Measurements from ENCODE around the gene CENPL. TPM values are rescaled to one million over a fixed set of nuclear protein-coding genes. Genes with fewer than 3 reads are reported as not detected.

The CENPL gene
- total and polyA plus RNA-seq, 10 of the 15 experiments (the other 5 are each of a cell fraction or from before 2014, with no cell fraction given) = 14.9 to 32.1 (median 24.5) TPM

DNA sequence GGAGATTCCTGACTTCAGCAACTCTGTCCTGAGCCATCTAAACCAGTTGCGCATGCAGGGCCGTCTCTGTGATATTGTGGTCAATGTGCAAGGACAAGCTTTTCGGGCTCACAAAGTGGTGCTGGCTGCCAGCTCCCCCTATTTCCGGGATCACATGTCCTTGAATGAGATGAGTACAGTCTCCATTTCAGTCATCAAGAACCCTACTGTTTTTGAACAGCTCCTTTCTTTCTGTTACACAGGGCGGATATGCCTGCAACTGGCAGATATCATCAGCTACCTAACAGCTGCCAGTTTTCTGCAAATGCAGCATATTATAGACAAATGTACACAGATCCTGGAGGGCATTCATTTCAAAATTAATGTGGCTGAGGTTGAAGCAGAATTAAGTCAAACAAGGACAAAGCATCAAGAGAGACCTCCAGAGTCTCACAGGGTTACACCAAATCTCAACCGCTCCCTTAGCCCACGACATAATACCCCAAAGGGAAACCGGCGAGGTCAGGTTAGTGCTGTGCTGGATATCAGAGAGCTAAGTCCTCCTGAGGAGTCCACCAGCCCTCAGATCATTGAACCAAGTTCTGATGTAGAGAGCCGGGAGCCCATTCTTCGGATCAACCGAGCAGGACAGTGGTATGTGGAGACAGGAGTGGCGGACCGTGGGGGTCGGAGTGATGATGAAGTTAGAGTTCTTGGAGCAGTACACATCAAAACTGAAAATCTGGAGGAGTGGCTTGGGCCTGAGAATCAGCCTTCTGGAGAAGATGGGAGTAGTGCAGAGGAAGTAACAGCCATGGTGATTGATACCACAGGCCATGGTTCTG, 45.8 kb upstream of the CENPL start:
- Histone ChIP-seq H3K79me2 (ENCODE audit: control insufficient read depth, insufficient read depth, low read length) (peaks cover 29% of the 10 kb centered on the region), H2AFZ (ENCODE audit: control insufficient read depth, low read depth, low read length) (peak overlapping the region; percentile 77), H3K36me3 (ENCODE audit: control insufficient read depth in 2 of 2, insufficient read depth in 2 of 2, low read length in 1 of 2) (peaks cover 4 to 14% of the 10 kb centered on the region in 2 experiments; a peak in 3 of 4 replicates), H3K27me3 (replicated peaks in 1 of 2; ENCODE audit: control insufficient read depth in 2 of 2, insufficient read depth in 2 of 2, low read length in 1 of 2) (no peaks in the 10 kb centered on the region), H3K4me2 (ENCODE audit: control insufficient read depth, insufficient read depth) (peak overlapping the region; percentile 95), H3K9me3 (replicated peaks; ENCODE audit: control insufficient read depth, insufficient read depth, low read length) (no peaks in the 10 kb centered on the region), H3K4me1 (ENCODE audit: control insufficient read depth, insufficient read depth, low read length) (peaks cover 15% of the 10 kb centered on the region), H3K27ac (ENCODE audit: control insufficient read depth, insufficient read depth) (peak overlapping the region; percentile 89), H3K4me3 (peak overlapping the region; percentile 91; the same call in 1 of the 2 replicates), H4K20me1 (ENCODE audit: control insufficient read depth, insufficient read depth) (no peaks in the 10 kb centered on the region), H3K9ac (ENCODE audit: control insufficient read depth, insufficient read depth, low read length) (peak overlapping the region; percentile 43; the same call in 1 of the 2 replicates)
- peak; percentile 12 for ATAC-seq
- in situ Hi-C loops (cut with MboI) (no loop called here), intact Hi-C loops (cut with micrococcal nuclease; ENCODE audit: unreplicated experiment) (no loop called here)
- peak; percentile 44 for FAIRE-seq
- ChIA-PET CTCF (interaction anchor here (1.1 to 2.0 kb wide), 4 partner anchors 10 to 441 kb away, joined by 3 to 6 read pairs (median 4); partner anchors contain the start of genes CENPL and DARS2), SMC1A (ENCODE audit: uncharacterized antibody, unreplicated experiment) (interaction anchor here (1.0 to 3.1 kb wide), 4 partner anchors 19 to 440 kb away, joined by 3 to 11 read pairs (median 6); partner anchors contain the start of genes CENPL and DARS2), RAD21 (ENCODE audit: unreplicated experiment) (interaction anchor here (1.1 to 2.7 kb wide), 4 partner anchors 10 to 460 kb away, joined by 3 to 9 read pairs (median 6); partner anchors contain the start of gene KLHL20), POLR2A (interaction anchor here (1.0 to 3.3 kb wide), 2 partner anchors 27 to 46 kb away, joined by 3 to 17 read pairs; partner anchors contain the start of genes CENPL and DARS2)
- peak; percentile 53 for DNase-seq (ENCODE audit: low read depth, low spot score)
- WGBS (ENCODE audit: insufficient coverage, insufficient replicate concordance, low lambda C conversion rate, missing lambda C conversion rate) = 32% methylated on average over 15 of the region's 15 CpGs
- TSS peak; percentile 56 for BruUV-seq (replicated peaks)
- TF ChIP-seq, protein P1, sequence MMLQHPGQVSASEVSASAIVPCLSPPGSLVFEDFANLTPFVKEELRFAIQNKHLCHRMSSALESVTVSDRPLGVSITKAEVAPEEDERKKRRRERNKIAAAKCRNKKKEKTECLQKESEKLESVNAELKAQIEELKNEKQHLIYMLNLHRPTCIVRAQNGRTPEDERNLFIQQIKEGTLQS (IDR thresholded peaks at IDR 0.05; ENCODE audit: borderline replicate concordance, extremely low read depth, low read depth, low read length) = peak; percentile 1; the same call in 1 of the 2 replicates
- TF ChIP-seq, protein P2, sequence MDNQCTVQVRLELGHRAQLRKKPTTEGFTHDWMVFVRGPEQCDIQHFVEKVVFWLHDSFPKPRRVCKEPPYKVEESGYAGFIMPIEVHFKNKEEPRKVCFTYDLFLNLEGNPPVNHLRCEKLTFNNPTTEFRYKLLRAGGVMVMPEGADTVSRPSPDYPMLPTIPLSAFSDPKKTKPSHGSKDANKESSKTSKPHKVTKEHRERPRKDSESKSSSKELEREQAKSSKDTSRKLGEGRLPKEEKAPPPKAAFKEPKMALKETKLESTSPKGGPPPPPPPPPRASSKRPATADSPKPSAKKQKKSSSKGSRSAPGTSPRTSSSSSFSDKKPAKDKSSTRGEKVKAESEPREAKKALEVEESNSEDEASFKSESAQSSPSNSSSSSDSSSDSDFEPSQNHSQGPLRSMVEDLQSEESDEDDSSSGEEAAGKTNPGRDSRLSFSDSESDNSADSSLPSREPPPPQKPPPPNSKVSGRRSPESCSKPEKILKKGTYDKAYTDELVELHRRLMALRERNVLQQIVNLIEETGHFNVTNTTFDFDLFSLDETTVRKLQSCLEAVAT (IDR thresholded peaks at IDR 0.05) = 0 out of 2 replicates have a peak, but pooled peaks have one; percentile 24
- no peak; the same call in 1 of the 2 replicates for TF ChIP-seq SIN3A (IDR thresholded peaks at IDR 0.05; ENCODE audit: low read depth, low read length)
- peak; percentile 71; the same call in 1 of the 2 replicates for TF ChIP-seq RAD51 (IDR thresholded peaks at IDR 0.05)
- TF ChIP-seq GABPA (IDR thresholded peaks at IDR 0.05; ENCODE audit: low read depth) = 0 out of 2 replicates have a peak, but pooled peaks have one; percentile 44
- peak in 1 of 2 experiments; percentile 90; a peak in 2 of 4 replicates for TF ChIP-seq ETV6 (conservative IDR thresholded peaks at IDR 0.05 in 1 of 2, IDR thresholded peaks at IDR 0.05 in 1 of 2; ENCODE audit: borderline replicate concordance in 1 of 2, low read depth in 1 of 2)
- TF ChIP-seq, protein P3, sequence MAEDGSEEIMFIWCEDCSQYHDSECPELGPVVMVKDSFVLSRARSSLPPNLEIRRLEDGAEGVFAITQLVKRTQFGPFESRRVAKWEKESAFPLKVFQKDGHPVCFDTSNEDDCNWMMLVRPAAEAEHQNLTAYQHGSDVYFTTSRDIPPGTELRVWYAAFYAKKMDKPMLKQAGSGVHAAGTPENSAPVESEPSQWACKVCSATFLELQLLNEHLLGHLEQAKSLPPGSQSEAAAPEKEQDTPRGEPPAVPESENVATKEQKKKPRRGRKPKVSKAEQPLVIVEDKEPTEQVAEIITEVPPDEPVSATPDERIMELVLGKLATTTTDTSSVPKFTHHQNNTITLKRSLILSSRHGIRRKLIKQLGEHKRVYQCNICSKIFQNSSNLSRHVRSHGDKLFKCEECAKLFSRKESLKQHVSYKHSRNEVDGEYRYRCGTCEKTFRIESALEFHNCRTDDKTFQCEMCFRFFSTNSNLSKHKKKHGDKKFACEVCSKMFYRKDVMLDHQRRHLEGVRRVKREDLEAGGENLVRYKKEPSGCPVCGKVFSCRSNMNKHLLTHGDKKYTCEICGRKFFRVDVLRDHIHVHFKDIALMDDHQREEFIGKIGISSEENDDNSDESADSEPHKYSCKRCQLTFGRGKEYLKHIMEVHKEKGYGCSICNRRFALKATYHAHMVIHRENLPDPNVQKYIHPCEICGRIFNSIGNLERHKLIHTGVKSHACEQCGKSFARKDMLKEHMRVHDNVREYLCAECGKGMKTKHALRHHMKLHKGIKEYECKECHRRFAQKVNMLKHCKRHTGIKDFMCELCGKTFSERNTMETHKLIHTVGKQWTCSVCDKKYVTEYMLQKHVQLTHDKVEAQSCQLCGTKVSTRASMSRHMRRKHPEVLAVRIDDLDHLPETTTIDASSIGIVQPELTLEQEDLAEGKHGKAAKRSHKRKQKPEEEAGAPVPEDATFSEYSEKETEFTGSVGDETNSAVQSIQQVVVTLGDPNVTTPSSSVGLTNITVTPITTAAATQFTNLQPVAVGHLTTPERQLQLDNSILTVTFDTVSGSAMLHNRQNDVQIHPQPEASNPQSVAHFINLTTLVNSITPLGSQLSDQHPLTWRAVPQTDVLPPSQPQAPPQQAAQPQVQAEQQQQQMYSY (CRISPR knock-in tag; IDR thresholded peaks at IDR 0.05) = no peak
- TF ChIP-seq, protein P4, sequence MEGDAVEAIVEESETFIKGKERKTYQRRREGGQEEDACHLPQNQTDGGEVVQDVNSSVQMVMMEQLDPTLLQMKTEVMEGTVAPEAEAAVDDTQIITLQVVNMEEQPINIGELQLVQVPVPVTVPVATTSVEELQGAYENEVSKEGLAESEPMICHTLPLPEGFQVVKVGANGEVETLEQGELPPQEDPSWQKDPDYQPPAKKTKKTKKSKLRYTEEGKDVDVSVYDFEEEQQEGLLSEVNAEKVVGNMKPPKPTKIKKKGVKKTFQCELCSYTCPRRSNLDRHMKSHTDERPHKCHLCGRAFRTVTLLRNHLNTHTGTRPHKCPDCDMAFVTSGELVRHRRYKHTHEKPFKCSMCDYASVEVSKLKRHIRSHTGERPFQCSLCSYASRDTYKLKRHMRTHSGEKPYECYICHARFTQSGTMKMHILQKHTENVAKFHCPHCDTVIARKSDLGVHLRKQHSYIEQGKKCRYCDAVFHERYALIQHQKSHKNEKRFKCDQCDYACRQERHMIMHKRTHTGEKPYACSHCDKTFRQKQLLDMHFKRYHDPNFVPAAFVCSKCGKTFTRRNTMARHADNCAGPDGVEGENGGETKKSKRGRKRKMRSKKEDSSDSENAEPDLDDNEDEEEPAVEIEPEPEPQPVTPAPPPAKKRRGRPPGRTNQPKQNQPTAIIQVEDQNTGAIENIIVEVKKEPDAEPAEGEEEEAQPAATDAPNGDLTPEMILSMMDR (IDR thresholded peaks at IDR 0.05 in 2 of 3, conservative IDR thresholded peaks at IDR 0.05 in 1 of 3; ENCODE audit: control insufficient read depth in 2 of 3, extremely low read depth in 1 of 3, insufficient read depth in 1 of 3, low read depth in 3 of 3, low read length in 3 of 3) = no peak
- TF ChIP-seq IKZF2 (IDR thresholded peaks at IDR 0.05) = peak in 1 of 2 experiments; percentile 45; a peak in 1 of 4 replicates
- peak; percentile 49 for TF ChIP-seq EED (IDR thresholded peaks at IDR 0.05; ENCODE audit: low read depth)
- TF ChIP-seq JUND (IDR thresholded peaks at IDR 0.05; ENCODE audit: low read depth, low read length) = 0 out of 2 replicates have a peak, but pooled peaks have one; percentile 13

Measured in GM12878 (cell line).